Bronchial epithelial cell (primary cell): ENCODE data around the gene TMEM132C. TPM values are rescaled to one million over a fixed set of nuclear protein-coding genes. Genes with fewer than 3 reads are reported as not detected.

ENCODE experiments used
- DNase-seq: peaks from one replicate; pipeline ENCODE4 v3.0.0-alpha.2; 2010; ENCODE audit warnings: low read depth
- FAIRE-seq: peaks from 2 replicates; lab custom pipeline; 2011; peaks lifted over from hg19 to GRCh38; lab: Jason Lieb, UNC
- H3K27me3 ChIP-seq: 2 replicates; pipeline ENCODE4 v1.5.1; 2011; ENCODE audit warnings: low read length; ENCODE audit not compliant: control insufficient read depth, insufficient read depth
- H3K36me3 ChIP-seq: 2 replicates; pipeline ENCODE4 v1.5.1; 2011; ENCODE audit warnings: low read length; ENCODE audit not compliant: control insufficient read depth, insufficient read depth
- H3K4me3 ChIP-seq: 2 replicates; pipeline ENCODE4 v1.5.1; 2011; ENCODE audit warnings: mild to moderate bottlenecking, low read depth, low read length, control low read depth
- total RNA-seq: library from RNA; depleted of rRNA; stranded (reverse); fragments of >200 nt; gene quantifications from 2 replicates; pipeline ENCODE4 v1.2.1, GENCODE V29; 2014
- TF ChIP-seq, protein P1 (sequence below): IDR thresholded peaks from 2 replicates; pipeline ENCODE4 v1.5.1; 2011; ENCODE audit warnings: mild to moderate bottlenecking, moderate library complexity, low read length, control low read depth, inconsistent platforms; ENCODE audit not compliant: insufficient read depth, severe bottlenecking

Gene TMEM132C
- total RNA-seq, 1 donor from 2014 or later, result not detected

DNA sequence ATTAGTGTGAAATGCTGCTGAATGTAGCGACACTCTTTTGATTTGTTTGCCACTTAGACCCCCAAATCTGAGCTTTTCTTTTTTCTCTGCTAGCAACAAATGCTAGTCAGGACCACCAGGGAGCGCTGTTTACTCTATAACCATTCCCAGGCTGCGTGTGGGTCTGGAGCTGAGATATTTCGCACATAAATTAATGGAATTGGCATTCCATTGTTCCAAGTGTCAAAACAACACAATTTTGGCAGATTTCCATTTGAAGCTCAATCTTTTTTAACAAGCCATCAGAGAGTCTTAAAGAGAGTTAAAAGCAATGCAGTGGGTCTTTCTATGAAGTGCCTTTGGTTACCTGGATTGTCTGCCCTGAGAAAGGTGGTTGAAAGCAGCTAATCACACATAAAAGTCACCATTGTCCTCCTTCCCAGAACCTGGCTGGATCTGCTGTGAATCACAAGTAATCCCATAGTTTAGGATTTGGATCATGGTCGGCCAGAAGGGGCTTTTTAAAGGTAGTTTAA is 7.4 kb upstream of the TMEM132C start:
- Histone ChIP-seq H3K27me3 (no peaks in the 10 kb centered on the region), H3K36me3 (no peaks in the 10 kb centered on the region), H3K4me3 (no peak overlapping the region)
- TF ChIP-seq, protein P1, sequence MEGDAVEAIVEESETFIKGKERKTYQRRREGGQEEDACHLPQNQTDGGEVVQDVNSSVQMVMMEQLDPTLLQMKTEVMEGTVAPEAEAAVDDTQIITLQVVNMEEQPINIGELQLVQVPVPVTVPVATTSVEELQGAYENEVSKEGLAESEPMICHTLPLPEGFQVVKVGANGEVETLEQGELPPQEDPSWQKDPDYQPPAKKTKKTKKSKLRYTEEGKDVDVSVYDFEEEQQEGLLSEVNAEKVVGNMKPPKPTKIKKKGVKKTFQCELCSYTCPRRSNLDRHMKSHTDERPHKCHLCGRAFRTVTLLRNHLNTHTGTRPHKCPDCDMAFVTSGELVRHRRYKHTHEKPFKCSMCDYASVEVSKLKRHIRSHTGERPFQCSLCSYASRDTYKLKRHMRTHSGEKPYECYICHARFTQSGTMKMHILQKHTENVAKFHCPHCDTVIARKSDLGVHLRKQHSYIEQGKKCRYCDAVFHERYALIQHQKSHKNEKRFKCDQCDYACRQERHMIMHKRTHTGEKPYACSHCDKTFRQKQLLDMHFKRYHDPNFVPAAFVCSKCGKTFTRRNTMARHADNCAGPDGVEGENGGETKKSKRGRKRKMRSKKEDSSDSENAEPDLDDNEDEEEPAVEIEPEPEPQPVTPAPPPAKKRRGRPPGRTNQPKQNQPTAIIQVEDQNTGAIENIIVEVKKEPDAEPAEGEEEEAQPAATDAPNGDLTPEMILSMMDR, result peak; percentile 10
- FAIRE-seq (no peak), DNase-seq (no peak)

DNA sequence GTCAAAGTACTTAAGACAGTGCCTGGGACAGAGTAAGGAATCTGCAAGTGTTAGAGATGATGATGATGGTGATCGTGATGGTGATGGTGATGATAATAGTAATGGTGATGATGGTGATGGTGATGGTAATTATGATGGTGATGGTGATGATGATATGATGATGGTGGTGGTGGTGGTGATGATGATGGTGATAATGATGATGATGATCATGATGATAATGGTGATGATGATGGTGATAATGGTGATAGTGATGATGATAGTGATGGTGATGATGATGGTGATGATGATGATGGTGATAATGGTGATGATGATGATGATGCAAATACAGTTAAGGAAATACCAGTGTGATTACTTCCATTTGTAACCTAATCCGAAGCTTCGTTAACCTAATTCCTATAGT is 5.2 kb upstream of the TMEM132C start:
- FAIRE-seq, result no peak
- Histone ChIP-seq H3K36me3 (no peaks in the 10 kb centered on the region), H3K27me3 (peaks cover 2% of the 10 kb centered on the region), H3K4me3 (no peak overlapping the region)
- DNase-seq, result no peak
- TF ChIP-seq, protein P1, result no peak

DNA sequence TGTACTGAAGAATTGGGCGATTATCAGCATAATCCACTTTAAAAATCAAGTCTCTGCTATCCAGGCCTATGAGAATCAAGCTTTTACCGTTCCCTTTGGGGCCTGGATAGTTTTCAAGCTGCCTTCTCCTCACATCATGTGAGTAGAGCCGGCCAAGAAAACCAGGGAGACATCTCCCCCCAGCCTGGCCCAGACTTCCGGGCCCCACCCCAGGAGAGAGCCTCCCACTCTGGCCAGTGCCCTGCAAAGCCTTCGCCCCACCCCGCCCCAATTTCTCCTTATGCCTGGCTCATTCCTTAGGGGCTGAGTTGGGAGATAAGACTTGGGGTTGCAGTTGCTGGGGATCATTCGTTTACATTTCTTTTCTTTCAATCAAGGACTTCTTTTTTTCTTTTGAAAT is 1.4 kb upstream of the TMEM132C start:
- TF ChIP-seq, protein P1, result no peak
- FAIRE-seq, result no peak
- no peak for DNase-seq
- Histone ChIP-seq H3K27me3 (peaks cover 5% of the 10 kb centered on the region), H3K4me3 (no peak overlapping the region), H3K36me3 (no peaks in the 10 kb centered on the region)

DNA sequence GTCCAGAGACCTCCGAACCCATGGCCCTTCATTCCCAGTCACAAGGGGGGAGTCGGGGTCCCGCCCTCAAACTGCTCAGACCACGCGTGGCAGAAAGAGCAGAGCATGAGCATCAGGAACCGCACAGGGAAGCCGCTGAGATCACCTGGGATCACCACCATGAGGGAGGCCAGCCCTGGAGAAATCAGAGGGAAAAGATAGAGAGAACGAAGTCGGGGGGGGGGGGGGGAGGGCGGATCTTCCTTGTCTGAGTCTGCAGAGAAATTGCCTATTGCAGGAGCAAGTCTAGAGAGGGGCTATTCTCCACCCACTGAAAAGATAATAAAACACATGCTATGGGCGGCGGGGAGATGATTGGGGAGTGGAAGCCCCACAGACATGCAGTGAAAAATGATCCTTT is 884 bp upstream of the TMEM132C start:
- Histone ChIP-seq H3K27me3 (peaks cover 5% of the 10 kb centered on the region), H3K36me3 (no peaks in the 10 kb centered on the region), H3K4me3 (no peak overlapping the region)
- no peak for FAIRE-seq
- DNase-seq, result no peak
- TF ChIP-seq, protein P1, result no peak

DNA sequence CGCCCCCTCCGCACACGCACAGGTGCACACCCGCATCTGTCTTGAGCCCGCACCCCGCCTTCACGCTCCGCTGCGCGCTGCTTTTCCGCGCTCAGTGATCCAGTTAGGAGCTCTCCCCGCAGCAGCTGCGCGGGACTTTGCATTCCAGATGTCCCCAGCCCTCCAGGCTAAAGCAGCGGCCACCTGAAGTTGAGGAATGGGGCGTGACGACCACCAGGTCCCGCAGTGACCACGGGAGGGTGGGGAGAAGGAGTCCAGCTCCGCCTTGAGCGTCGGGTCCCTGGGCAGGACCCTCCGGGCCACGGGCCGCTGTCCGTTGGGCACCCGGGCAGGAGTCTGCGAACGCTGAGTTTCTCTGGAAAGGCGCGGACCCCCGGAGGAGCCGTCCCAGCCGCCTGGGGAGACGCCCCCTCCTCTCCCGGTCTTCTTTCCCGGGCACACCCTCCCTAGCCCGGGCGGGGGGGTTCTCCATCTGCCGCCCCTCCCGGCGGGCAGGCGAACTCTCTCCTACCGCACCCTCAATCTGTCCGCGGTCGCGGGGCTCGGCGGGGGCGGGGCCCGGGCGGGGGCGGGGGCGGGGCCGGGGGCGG is 334 bp upstream of the TMEM132C start:
- no peak for DNase-seq
- FAIRE-seq, result no peak
- TF ChIP-seq, protein P1, result no peak
- Histone ChIP-seq H3K4me3 (no peak overlapping the region), H3K27me3 (peaks cover 5% of the 10 kb centered on the region), H3K36me3 (no peaks in the 10 kb centered on the region)
